ES-I3 (cell line): ENCODE measurements around the gene CDK16.

ENCODE experiments used
- H3K36me3 ChIP-seq: 2 replicates; pipeline ENCODE4 v1.6.1; 2013; ENCODE audit warnings: mild to moderate bottlenecking, low read length, control low read depth, moderate library complexity; ENCODE audit not compliant: insufficient read depth
- H3K4me1 ChIP-seq: 2 replicates; pipeline ENCODE4 v1.6.1; 2013; ENCODE audit warnings: mild to moderate bottlenecking, control low read depth, low read length; ENCODE audit not compliant: insufficient read depth
- H3K9ac ChIP-seq: 2 replicates; pipeline ENCODE4 v1.6.1; 2013; ENCODE audit warnings: low read depth, mild to moderate bottlenecking, low read length, moderate library complexity
- H3K9me3 ChIP-seq: 2 replicates; pipeline ENCODE4 v1.6.1; 2013; ENCODE audit warnings: mild to moderate bottlenecking, low read length, moderate library complexity; ENCODE audit not compliant: control insufficient read depth, insufficient read depth

CDK16 gene

DNA sequence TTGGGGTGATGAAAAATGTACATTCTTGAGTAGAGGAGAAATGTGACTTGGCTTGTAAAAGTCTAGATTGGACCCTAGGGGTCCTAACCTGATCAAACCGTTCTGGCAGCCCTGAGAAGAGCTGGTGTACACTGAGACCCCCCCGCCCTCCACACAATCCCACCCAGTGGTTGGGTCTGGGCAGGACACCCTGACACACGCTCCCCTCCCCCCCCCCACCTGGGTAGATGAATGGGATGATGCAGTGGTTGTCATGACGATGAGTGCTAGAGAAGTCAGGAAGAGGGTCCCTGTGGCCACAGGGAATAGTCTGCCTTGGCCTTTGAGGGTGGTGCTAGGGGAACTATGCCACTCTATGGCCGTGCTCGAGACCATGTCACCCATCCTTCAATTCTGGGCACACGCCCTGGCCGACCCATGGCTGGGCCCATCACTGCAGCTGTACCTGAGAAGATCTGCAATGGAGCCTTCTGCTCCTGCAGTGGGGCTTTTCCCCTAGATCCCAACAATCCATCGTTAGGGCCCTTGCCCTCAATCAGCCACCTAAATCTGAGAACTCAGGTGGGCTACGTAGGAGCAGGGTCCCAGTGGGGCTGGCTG, 4.4 kb downstream of the CDK16 start:
- H3K9ac ChIP-seq, result no peak overlapping the region
- no peaks in the 10 kb centered on the region for H3K9me3 ChIP-seq
- H3K36me3 ChIP-seq, result peaks cover 43% of the 10 kb centered on the region
- 0 out of 2 replicates have a peak, but pooled peaks cover 4% of the 10 kb centered on the region for H3K4me1 ChIP-seq

DNA sequence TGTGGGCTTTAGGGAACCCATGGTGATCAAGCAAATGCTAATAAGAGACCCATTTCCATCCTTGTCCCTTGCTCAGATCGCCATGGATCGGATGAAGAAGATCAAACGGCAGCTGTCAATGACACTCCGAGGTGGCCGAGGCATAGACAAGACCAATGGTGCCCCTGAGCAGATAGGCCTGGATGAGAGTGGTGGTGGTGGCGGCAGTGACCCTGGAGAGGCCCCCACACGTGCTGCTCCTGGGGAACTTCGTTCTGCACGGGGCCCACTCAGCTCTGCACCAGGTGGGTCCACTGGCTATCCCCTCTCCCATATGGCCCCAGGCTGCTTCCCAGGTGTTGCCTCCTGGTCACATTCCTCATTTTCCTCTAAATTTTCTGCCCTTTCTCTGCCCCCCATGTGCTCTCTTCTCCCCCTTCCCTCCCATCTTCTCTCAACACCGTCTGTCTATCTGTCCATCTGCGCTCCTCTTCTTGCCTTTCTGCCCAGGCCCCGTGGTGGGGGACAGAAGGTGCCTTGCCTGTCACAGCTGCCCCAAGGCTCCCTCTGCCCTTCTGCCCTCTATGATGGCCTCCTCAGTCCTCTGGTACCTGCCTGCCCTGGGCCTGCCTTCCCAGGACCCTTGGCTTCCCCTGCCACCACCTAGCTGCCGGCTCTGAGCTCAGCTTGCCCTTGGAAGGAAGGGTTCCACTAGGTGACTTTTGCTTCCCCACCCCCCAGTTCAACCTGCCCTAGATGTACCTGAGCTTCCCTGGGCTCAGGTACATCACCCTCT, 5.2 kb downstream of the CDK16 start:
- 0 out of 2 replicates have a peak, but pooled peaks cover 4% of the 10 kb centered on the region for H3K4me1 ChIP-seq

DNA sequence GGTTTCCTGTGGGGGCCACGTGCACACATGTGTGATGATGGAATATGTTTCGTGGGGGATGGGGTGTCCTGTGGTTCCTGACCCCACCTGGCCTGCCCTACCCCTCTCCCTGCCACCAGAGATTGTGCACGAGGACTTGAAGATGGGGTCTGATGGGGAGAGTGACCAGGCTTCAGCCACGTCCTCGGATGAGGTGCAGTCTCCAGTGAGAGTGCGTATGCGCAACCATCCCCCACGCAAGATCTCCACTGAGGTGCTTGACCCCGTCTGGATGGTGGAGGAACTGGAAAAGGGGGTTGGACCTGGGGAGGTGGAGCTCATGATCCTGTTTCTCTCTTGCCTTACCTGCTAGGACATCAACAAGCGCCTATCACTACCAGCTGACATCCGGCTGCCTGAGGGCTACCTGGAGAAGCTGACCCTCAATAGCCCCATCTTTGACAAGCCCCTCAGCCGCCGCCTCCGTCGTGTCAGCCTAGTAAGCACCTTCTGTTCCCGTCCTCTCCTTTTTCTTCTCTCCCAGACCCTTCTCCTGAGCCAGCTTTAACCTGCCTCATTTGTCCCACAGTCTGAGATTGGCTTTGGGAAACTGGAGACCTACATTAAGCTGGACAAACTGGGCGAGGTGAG, 5.9 kb downstream of the CDK16 start:
- no peak overlapping the region for H3K9ac ChIP-seq
- no peaks in the 10 kb centered on the region for H3K9me3 ChIP-seq
- peaks cover 48% of the 10 kb centered on the region for H3K36me3 ChIP-seq
- 0 out of 2 replicates have a peak, but pooled peaks cover 4% of the 10 kb centered on the region for H3K4me1 ChIP-seq

More for the DNA sequence above, 5.2 kb downstream of the CDK16 start:
- no peaks in the 10 kb centered on the region for H3K9me3 ChIP-seq
- H3K36me3 ChIP-seq, result peaks cover 48% of the 10 kb centered on the region
- H3K9ac ChIP-seq, result no peak overlapping the region

DNA sequence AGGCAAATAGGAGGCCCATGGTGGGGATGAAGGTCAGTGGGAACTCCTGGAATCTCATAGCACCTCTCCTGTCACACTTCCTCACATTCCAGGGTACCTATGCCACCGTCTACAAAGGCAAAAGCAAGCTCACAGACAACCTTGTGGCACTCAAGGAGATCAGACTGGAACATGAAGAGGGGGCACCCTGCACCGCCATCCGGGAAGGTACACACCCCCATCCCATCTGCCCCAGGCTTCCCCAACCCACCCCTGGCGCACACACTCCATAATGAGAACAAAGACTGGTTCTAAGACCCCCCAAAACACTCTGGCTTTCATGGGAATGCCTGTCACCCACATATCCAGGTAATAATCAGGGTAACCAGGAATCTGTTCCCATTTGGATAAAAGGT, 6.4 kb downstream of the CDK16 start:
- Histone ChIP-seq H3K9me3 (no peaks in the 10 kb centered on the region), H3K4me1 (0 out of 2 replicates have a peak, but pooled peaks cover 4% of the 10 kb centered on the region), H3K9ac (no peak overlapping the region), H3K36me3 (peaks cover 48% of the 10 kb centered on the region)

DNA sequence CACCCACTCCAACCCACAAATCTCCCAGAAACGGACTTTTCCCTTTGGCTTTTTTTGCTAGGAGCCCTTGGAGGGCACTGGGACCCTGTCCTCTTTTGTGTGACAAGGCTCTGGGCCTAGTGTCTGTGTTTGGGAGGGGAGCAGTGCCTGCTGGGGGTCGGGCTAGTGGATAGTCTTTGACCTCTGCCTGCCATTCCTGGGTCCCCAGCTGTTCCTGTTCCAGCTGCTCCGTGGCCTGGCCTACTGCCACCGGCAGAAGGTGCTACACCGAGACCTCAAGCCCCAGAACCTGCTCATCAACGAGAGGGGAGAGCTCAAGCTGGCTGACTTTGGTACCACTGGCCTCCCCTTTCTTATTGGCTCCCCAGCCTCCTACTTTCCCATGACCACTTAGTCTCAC, 7.6 kb downstream of the CDK16 start:
- Histone ChIP-seq H3K9ac (no peak overlapping the region), H3K36me3 (peaks cover 48% of the 10 kb centered on the region), H3K4me1 (no peaks in the 10 kb centered on the region), H3K9me3 (no peaks in the 10 kb centered on the region)

DNA sequence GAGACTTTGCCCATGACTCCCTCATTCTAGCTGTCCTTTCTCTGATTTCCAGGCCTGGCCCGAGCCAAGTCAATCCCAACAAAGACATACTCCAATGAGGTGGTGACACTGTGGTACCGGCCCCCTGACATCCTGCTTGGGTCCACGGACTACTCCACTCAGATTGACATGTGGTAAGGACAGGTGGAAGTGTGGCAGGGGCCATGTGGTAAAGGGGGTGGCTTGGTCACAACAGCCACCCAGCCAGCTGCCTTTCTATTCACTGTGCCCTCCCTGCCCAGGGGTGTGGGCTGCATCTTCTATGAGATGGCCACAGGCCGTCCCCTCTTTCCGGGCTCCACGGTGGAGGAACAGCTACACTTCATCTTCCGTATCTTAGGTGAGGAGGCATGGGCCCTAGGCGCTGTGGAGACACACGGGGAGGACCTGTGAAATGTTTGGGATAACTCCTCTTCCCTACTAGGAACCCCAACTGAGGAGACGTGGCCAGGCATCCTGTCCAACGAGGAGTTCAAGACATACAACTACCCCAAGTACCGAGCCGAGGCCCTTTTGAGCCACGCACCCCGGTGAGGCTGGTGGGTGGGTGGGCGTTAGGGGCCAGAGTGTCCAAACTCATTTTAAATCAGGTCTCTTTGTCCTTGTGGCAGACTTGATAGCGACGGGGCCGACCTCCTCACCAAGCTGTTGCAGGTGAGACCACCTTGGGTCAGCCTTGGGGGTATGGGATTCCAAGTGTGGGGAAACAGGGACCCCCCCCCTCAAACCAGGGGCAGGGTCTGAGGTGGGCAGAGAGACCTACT, 8.3 kb downstream of the CDK16 start:
- no peaks in the 10 kb centered on the region for H3K4me1 ChIP-seq
- H3K36me3 ChIP-seq, result peaks cover 47% of the 10 kb centered on the region
- no peaks in the 10 kb centered on the region for H3K9me3 ChIP-seq
- H3K9ac ChIP-seq, result no peak overlapping the region

DNA sequence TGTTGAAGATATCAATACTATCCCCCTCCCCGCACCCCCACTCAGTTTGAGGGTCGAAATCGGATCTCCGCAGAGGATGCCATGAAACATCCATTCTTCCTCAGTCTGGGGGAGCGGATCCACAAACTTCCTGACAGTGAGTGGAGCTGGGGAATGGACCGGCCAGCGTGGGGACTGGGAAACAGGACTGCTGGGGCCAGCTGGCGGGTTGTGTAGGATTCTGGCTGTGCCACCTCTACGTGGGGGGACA, 8.8 kb downstream of the CDK16 start:
- no peak overlapping the region for H3K9ac ChIP-seq
- no peaks in the 10 kb centered on the region for H3K9me3 ChIP-seq
- no peaks in the 10 kb centered on the region for H3K4me1 ChIP-seq
- H3K36me3 ChIP-seq, result peaks cover 42% of the 10 kb centered on the region

DNA sequence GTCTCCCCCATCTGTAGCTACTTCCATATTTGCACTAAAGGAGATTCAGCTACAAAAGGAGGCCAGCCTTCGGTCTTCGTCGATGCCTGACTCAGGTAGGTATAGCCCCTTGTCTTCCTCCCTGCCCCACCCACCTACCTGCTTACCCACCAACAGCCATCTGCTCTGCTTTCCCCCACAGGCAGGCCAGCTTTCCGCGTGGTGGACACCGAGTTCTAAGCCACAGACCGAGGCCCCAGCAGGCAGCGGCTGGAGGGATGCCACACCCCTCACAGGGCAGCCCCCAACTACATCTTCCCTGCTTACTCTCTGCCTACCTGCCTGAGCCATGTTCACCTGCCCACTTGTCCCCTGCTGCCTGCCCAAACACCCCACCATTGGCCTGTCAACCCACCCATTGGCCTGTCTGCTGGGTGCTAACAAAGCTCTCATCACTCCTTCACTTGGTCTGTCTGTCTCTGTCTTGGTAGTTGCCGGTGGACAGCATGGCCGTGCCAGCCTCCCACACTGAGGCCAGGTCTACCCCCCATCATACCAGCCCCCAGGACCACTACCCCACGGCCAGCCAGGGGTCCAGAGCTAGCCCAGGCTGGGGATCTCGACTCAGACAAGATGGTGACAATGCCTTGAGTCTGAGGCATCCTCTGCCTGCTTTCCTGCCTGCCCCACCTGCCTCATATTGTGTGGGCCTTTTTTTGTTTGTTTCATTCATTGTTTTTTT, 10.2 kb downstream of the CDK16 start:
- no peak overlapping the region for H3K9ac ChIP-seq
- H3K9me3 ChIP-seq, result no peaks in the 10 kb centered on the region
- H3K36me3 ChIP-seq, result peaks cover 33% of the 10 kb centered on the region
- H3K4me1 ChIP-seq, result no peaks in the 10 kb centered on the region

DNA sequence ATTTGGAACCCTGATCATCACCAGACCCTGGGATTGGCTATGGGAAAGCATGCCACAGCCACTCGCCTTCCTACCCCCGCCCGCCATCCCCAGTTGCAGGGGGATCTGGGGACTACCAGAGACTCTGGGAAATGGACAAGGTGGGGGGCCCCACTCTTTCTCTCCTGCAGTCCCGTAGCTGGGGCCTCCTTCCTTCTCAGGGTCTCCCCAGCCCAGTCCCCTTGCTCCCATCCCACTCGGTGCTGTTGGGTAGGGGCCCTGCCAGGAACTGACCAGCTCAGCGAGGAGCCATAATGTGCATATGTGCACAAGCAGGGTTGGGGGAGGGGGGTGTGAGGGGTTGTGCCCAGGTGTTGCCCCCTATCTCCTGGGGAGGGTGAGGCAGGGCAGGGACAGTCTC, 10.9 kb downstream of the CDK16 start:
- Histone ChIP-seq H3K9me3 (no peaks in the 10 kb centered on the region), H3K9ac (no peak overlapping the region), H3K36me3 (peaks cover 27% of the 10 kb centered on the region), H3K4me1 (no peaks in the 10 kb centered on the region)

DNA sequence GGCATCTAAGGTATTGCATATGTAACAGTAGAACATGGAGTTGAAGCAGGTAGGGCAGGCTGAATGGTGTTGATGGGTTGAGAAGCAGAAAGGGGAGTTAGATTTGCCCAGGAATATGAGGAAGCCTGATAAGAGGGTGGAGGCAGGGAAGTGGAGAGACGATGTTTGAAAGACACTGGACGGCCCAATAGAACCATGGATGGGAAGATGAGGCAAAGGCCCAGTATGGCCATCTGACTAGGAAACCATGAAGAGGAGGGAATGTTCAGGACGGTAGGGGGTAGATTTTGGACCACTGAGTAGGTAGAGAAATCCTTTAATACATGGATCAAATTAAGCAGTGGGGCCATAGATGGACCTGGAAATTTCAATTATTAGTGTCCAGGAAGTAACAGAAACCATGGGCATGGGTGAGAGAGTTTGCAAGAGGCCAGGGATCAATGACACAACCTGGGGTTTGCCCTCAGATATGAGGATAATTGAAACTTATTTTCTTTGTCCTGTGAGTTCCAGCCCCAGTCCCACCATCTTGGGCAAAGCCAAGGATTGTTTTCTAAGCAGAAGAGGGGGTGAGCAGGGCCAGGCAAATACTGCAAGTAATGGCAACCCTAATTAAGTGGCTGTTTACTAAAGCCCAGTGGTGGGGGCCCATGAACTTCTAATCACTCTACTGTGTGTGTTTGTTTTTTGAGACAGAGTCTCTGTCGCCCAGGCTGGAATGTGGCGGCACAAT, 11.8 kb downstream of the CDK16 start:
- Histone ChIP-seq H3K36me3 (peaks cover 19% of the 10 kb centered on the region), H3K9ac (no peak overlapping the region), H3K4me1 (peaks cover 6% of the 10 kb centered on the region; the same call in 1 of the 2 replicates), H3K9me3 (no peaks in the 10 kb centered on the region)

DNA sequence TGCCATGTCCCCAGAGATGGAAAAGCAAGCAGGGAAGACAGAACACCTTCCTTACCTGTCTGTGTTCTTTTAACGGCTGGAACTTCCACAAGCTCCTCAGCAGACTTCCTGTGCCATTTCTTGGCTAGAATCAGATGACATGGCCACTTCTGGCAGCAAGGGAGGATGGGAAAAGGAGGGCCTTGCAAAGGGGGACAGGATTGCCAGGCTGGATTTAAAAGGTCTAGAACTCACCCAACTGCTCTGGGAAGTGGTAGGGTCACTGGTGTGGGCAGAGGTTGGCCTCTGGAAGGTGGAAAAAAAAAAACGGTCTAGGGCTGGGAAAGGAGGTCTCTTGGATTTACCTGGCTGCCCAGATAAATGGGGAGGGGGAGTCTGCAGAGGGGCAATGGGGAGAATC, 12.7 kb downstream of the CDK16 start:
- H3K36me3 ChIP-seq, result peaks cover 10% of the 10 kb centered on the region
- no peaks in the 10 kb centered on the region for H3K9me3 ChIP-seq
- no peak overlapping the region for H3K9ac ChIP-seq
- peaks cover 7% of the 10 kb centered on the region; the same call in 1 of the 2 replicates for H3K4me1 ChIP-seq

DNA sequence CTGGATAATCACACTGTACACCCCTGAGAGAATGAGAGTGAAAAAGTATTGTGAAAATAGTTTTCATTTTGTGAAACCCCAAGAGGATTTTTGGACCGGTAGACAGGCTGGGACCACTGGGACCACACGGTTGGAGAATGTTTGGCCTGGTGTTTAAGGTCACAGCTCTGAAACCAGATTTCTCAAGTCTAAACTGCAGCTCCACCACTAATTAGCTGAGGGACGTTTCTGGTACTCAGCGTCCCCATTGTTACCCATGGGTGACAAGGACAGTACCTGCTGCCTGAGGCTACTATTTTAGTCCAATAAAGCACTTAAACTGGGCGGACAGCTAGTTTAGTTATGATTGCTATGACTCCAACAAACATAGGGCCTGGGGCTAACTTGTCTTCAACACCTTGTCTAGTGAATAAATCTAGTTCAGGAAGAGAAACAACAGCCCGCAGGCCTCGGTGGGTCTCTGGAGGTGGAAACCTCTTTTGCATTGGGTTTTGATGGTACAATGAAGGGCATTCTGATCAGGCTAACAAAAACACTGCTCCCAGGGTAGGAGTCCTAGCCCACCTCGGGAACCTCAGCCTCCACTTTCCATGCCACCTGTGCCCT, 13.8 kb downstream of the CDK16 start:
- peak overlapping the region; percentile 91 for H3K9ac ChIP-seq
- peaks cover 4% of the 10 kb centered on the region; the same call in 1 of the 2 replicates for H3K36me3 ChIP-seq
- peaks cover 7% of the 10 kb centered on the region; the same call in 1 of the 2 replicates for H3K4me1 ChIP-seq
- no peaks in the 10 kb centered on the region for H3K9me3 ChIP-seq

DNA sequence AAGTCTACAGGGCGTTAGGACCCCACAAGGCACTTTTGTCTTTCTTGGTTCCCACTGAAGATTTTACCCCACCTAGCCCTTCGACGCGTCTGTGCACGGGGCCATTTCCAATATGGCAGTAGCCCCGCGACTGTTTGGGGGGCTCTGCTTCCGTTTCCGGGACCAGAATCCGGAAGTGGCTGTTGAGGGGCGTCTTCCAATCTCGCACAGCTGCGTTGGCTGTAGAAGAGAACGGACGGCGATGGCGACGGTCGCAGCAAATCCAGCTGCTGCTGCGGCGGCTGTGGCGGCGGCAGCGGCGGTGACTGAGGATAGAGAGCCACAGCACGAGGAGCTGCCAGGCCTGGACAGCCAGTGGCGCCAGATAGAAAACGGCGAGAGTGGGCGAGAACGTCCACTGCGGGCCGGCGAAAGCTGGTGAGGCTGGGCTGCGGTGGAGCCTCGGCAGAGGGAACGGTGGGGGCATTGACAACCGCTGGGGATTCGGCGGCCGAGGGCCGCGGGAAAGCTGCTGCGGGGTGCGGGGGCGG, 14.4 kb downstream of the CDK16 start, which contains the start of gene USP11:
Gene USP11 (plus strand): TSS at position 207 of the 530 bp plus-strand sequence. CDS start 35 bp downstream, at position 242.
- H3K9me3 ChIP-seq, result no peaks in the 10 kb centered on the region
- peaks cover 7% of the 10 kb centered on the region; the same call in 1 of the 2 replicates for H3K4me1 ChIP-seq
- peaks cover 4% of the 10 kb centered on the region; the same call in 1 of the 2 replicates for H3K36me3 ChIP-seq
- H3K9ac ChIP-seq, result peak within 1 kb of the TSS; percentile 91
